HuH-7 (cell line): ENCODE measurements around the gene IMPACT.

Experiments
- DNase-seq: peaks from one replicate; pipeline ENCODE4 v3.0.0; 2011; ENCODE audit warnings: low spot score

IMPACT gene

DNA sequence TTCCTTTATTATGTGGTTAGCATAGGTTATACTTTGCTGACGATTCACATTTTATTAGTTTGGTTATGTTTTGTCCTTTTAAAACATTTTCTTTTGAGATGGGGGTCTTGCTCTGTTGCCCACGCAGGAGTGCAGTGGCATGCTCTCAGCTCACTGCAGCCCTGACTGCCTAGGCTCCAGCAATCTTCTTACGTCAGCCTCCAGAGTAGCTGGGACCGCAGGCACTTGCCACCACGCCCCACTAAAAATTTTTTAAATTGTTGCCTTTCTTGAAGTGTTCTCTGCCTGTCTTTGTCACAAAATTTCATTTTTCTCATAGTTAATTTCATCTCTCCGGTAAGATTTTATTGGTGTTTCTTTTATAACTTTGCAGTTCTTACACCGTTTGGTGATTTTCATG, 52.9 kb downstream of the IMPACT start:
- no peak for DNase-seq

- no peak for DNase-seq
Observed at GRCh38 chr18:24482821-24483220, 56.4 kb downstream of the IMPACT start.

- no peak for DNase-seq
Observed at GRCh38 chr18:24485681-24486080, 59.2 kb downstream of the IMPACT start.

DNA sequence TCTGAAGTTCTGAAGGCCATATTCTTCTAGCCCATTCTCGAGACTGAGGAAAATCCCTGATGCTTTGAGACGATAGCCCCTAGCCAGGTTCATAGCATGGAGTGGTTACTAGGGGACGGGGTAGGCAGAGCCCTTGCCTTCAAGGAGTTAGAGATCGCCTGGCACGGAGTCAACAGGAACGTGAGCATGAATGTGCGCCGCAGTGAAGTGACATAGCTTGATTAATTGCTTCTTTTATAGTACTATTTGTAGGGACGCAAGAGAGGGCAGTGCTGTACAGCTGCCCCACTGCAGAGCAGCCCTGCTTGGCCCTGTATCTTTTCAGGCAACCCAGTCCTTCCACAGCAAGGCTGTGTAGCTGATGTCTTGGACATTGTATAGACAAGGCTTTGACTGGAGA, 60.2 kb downstream of the IMPACT start:
- DNase-seq = no peak

- peak; percentile 18 for DNase-seq
Observed at GRCh38 chr18:24488824-24489493, 62.5 kb downstream of the IMPACT start.

- no peak for DNase-seq
Observed at GRCh38 chr18:24490539-24490938, 64.1 kb downstream of the IMPACT start.

DNA sequence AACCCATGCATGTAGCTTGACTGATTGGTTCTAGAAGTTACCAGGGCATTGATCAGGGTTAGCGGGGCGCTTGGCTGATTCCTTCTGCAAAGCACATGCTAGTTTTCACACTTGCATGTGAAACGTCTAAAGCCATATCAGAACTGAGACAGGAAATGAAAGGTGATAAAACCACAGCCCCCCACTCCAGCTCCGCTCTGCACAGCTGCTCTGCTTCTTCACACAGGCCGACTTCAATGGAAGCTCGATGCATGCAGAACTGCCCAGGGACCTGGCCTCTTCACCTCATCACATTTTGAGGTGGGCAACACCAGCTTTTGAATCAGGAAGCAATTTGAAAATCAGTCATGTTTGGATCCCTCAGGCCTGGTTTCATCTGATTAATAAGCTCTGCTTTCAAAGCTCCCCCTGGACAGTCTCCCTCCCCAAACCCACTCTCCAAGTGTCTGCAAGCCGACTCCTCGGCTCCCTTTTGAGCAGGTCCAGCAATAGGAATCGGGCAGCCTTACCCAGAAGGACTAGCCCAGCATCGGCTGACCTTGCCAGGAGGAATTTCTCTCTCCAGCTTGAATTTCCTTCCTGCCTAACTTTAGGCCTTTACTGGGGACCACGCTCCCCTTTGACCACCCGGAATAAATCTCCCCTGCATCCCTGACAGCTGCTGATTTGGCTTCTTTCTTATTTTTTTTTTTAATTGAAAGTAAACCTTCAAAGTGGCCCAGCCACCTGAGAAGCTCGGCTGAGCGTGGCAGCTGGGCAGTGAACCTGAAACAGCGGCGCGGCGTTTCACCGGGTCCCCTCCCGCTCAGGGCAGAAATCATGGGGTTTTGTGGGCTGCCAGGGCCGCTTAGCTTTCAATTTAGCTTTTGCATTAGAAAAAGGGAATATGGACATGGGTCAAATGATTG, 65.7 kb downstream of the IMPACT start:
- DNase-seq = no peak

- DNase-seq = no peak
Observed at GRCh38 chr18:24494586-24494985, 68.1 kb downstream of the IMPACT start.

DNA sequence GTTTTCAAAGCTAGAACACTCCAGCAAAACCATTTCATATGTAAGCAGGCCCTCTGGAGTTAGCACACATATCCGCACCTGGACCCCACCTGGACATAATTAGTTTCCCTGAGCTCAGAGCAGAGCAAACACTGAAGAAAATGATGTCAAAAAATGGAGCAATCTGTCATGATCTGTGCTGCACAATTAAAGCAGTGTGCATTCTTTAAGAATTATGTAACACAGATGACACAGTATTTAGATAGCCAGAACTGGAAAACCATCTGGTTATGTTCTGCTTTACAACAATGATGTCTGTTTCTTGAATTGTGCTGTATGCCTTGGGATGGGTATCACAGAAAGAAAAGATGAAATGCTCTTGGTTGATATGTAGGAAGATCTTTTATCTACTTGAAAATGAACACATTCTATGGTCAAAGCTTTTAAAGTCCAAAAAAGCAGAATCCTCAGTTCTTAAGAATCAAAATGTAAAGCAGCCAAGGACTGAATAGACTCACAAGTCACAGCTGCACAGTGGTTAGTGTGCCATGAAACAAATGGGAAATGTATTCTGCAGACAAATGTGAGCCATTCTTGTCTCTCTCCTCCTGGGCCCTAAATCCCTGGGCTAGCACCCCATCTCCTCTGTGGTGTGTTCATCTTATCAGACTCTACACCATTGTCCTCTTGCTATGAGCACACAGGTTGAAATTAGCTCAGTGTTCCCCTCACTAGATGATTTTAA, 70.7 kb downstream of the IMPACT start:
- no peak for DNase-seq

- no peak for DNase-seq
Observed at GRCh38 chr18:24499814-24500213, 73.3 kb downstream of the IMPACT start.

DNA sequence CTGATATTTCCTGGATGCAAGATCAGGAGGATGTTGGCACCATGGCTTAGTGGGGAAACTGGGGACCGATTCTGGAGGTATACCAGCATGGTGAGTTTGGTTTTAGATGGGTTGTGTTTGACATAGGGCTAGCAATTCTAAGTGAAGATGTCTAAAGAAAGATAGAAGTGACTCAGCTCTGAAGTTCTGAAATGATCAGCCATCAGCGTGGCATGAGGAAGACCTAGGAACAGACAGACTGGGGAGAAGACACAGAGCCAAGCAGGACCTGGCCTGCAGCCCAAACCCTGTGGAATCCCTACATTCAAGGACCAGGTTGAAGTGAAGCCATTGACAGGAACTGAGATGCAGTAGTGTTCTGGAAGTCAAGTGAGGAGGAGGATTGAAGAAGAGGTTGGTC, 73.7 kb downstream of the IMPACT start:
- no peak for DNase-seq

- DNase-seq = no peak
Observed at GRCh38 chr18:24500766-24501165, 74.3 kb downstream of the IMPACT start.

- no peak for DNase-seq
Observed at GRCh38 chr18:24502667-24503523, 76.4 kb downstream of the IMPACT start.
